H1 (cell line): ENCODE measurements around the gene OR2T34. TPM values are rescaled to one million over a fixed set of nuclear protein-coding genes. Genes with fewer than 3 reads are reported as not detected.

Source experiments
- CTCF ChIA-PET: fragments of 300-600 bp; sonication (Branson Sonifier 250); formaldehyde crosslinking; loops from one replicate; lab custom pipeline; 2021; ENCODE audit not compliant: partially characterized antibody; lab: Charles Lee
- POLR2A ChIA-PET: fragments of 300-600 bp; sonication (Branson Sonifier 250); formaldehyde crosslinking; loops from one replicate; lab custom pipeline; 2021; ENCODE audit warnings: inconsistent platforms; ENCODE audit not compliant: partially characterized antibody; lab: Charles Lee
- DNase-seq, 2 experiments: peaks; one replicate each; pipeline versions ENCODE4 v3.0.0 to v3.0.0-alpha.2; 2010 to 2022; ENCODE audit warnings: low spot score in 2 of 2, low read depth in 1 of 2, mixed read lengths in 1 of 2
- FAIRE-seq: peaks from 2 replicates; lab custom pipeline; 2011; peaks lifted over from hg19 to GRCh38; lab: Jason Lieb, UNC
- H2AFZ ChIP-seq: 2 replicates; pipeline ENCODE4 v1.8.1; 2012; ENCODE audit warnings: low read length, inconsistent platforms
- H2AK5ac ChIP-seq: 2 replicates; pipeline ENCODE4 v1.6.1; 2013; ENCODE audit warnings: low read depth, low read length
- H2BK120ac ChIP-seq: replicated peaks from 2 replicates; pipeline ENCODE3; 2013; ENCODE audit warnings: low read depth, low read length, inconsistent platforms
- H2BK12ac ChIP-seq: 2 replicates; pipeline ENCODE4 v1.6.1; 2013; ENCODE audit warnings: low read depth, low read length
- H2BK15ac ChIP-seq: 2 replicates; pipeline ENCODE4 v1.6.1; 2013; ENCODE audit warnings: low read length
- H2BK20ac ChIP-seq: 2 replicates; pipeline ENCODE4 v1.6.1; 2013; ENCODE audit warnings: low read length
- H2BK5ac ChIP-seq: 2 replicates; pipeline ENCODE4 v1.6.1; 2013; ENCODE audit warnings: low read depth, low read length
- H3K14ac ChIP-seq: 2 replicates; pipeline ENCODE4 v1.6.1; 2013; ENCODE audit warnings: inconsistent platforms; ENCODE audit not compliant: insufficient read length
- H3K18ac ChIP-seq: 2 replicates; pipeline ENCODE4 v1.6.1; 2013; ENCODE audit warnings: low read length; ENCODE audit errors: extremely low read depth
- H3K23ac ChIP-seq: 2 replicates; pipeline ENCODE4 v1.6.1; 2013; ENCODE audit warnings: inconsistent platforms; ENCODE audit not compliant: insufficient read length
- H3K23me2 ChIP-seq: 2 replicates; pipeline ENCODE4 v1.6.1; 2013; ENCODE audit warnings: low read depth, low read length
- H3K27ac ChIP-seq: 2 replicates; pipeline ENCODE4 v1.6.1; 2011; ENCODE audit warnings: low read depth, low read length, inconsistent platforms
- H3K27me3 ChIP-seq, 4 experiments: replicated peaks in 1 of 4; 1 replicate in 1 of 4; 2 replicates in 3 of 4; pipeline versions ENCODE4 v1.6.1 to v1.8.1; 2011 to 2013; ENCODE audit warnings: low read length in 3 of 4, mild to moderate bottlenecking in 3 of 4, inconsistent platforms in 2 of 4, mixed read lengths in 2 of 4, moderate library complexity in 1 of 4; ENCODE audit not compliant: control insufficient read depth in 3 of 4, insufficient read depth in 3 of 4; ENCODE audit errors: extremely low read depth in 1 of 4
- H3K36me3 ChIP-seq, 4 experiments: 2 replicates each; pipeline versions ENCODE4 v1.6.1 to v1.8.1; 2011 to 2013; ENCODE audit warnings: mild to moderate bottlenecking in 4 of 4, low read length in 3 of 4, moderate library complexity in 2 of 4, control low read depth in 1 of 4, inconsistent platforms in 1 of 4; ENCODE audit not compliant: insufficient read depth in 4 of 4, control insufficient read depth in 2 of 4
- H3K4ac ChIP-seq: replicated peaks from 2 replicates; pipeline ENCODE3; 2013; ENCODE audit warnings: low read length, low read depth, mixed read lengths, inconsistent platforms; ENCODE audit not compliant: insufficient read length
- H3K4me1 ChIP-seq, 4 experiments: replicated peaks in 1 of 4; 1 replicate in 1 of 4; 2 replicates in 3 of 4; pipeline versions ENCODE4 v1.6.1 to v1.8.1; 2011 to 2013; ENCODE audit warnings: low read length in 3 of 4, inconsistent platforms in 2 of 4, mixed read lengths in 1 of 4; ENCODE audit not compliant: insufficient read depth in 4 of 4, control insufficient read depth in 3 of 4
- H3K4me2 ChIP-seq, 2 experiments: 2 replicates each; pipeline versions ENCODE4 v1.6.1 to v1.8.1; 2011 to 2013; ENCODE audit warnings: low read depth in 2 of 2, low read length in 2 of 2, control low read depth in 1 of 2, inconsistent platforms in 1 of 2, mild to moderate bottlenecking in 1 of 2; ENCODE audit not compliant: insufficient read depth in 1 of 2
- H3K4me3 ChIP-seq, 4 experiments: fragments of 200-600, 300-600 bp in 1 of 4; sonication (generic), shearing (Covaris generic), sonication (Bioruptor Twin) in 1 of 4; 2 replicates each; pipeline versions ENCODE4 v1.5.1 to v1.8.1; 2011 to 2016; ENCODE audit warnings: low read length in 4 of 4, low read depth in 3 of 4, control low read depth in 2 of 4, inconsistent platforms in 2 of 4, mild to moderate bottlenecking in 2 of 4, mixed read lengths in 1 of 4, moderate library complexity in 1 of 4; ENCODE audit not compliant: insufficient read depth in 2 of 4; ENCODE audit errors: extremely low read depth in 1 of 4
- H3K56ac ChIP-seq: replicated peaks from 2 replicates; pipeline ENCODE3; 2013; ENCODE audit warnings: low read depth, mild to moderate bottlenecking, mixed read lengths, low read length, inconsistent platforms; ENCODE audit not compliant: insufficient read length
- H3K79me1 ChIP-seq: 2 replicates; pipeline ENCODE4 v1.6.1; 2013; ENCODE audit warnings: low read depth, low read length, control low read depth
- H3K79me2 ChIP-seq, 2 experiments: 2 replicates each; pipeline versions ENCODE4 v1.6.1 to v1.8.1; 2012 to 2013; ENCODE audit warnings: low read length in 2 of 2, mild to moderate bottlenecking in 2 of 2, inconsistent platforms in 1 of 2; ENCODE audit not compliant: insufficient read depth in 2 of 2, control insufficient read depth in 1 of 2
- H3K9ac ChIP-seq, 4 experiments: replicated peaks in 1 of 4; 1 replicate in 1 of 4; 2 replicates in 3 of 4; pipeline versions ENCODE4 v1.6.1 to v1.8.1; 2011 to 2013; ENCODE audit warnings: low read depth in 3 of 4, low read length in 3 of 4, control low read depth in 2 of 4, mild to moderate bottlenecking in 2 of 4, moderate library complexity in 2 of 4, inconsistent platforms in 1 of 4; ENCODE audit errors: extremely low read depth in 1 of 4
- H3K9me3 ChIP-seq, 2 experiments: 2 replicates each; pipeline versions ENCODE4 v1.6.1 to v1.8.1; 2012 to 2013; ENCODE audit warnings: mild to moderate bottlenecking in 2 of 2, moderate library complexity in 2 of 2, control low read depth in 1 of 2, inconsistent platforms in 1 of 2, low read depth in 1 of 2, low read length in 1 of 2, mixed read lengths in 1 of 2; ENCODE audit not compliant: insufficient read depth in 2 of 2
- H4K20me1 ChIP-seq, 2 experiments: replicated peaks in 1 of 2; 2 replicates each; pipeline versions ENCODE3 to v1.8.1; 2011 to 2013; ENCODE audit warnings: inconsistent platforms in 2 of 2, low read length in 2 of 2, mild to moderate bottlenecking in 1 of 2; ENCODE audit not compliant: insufficient read depth in 2 of 2, control insufficient read depth in 1 of 2
- H4K5ac ChIP-seq: 2 replicates; pipeline ENCODE4 v1.6.1; 2013; ENCODE audit warnings: low read length, low read depth, mixed read lengths, inconsistent platforms; ENCODE audit not compliant: insufficient read length
- H4K8ac ChIP-seq: 2 replicates; pipeline ENCODE4 v1.8.0; 2013; ENCODE audit warnings: mild to moderate bottlenecking, moderate library complexity, low read length, inconsistent platforms; ENCODE audit not compliant: insufficient read depth; ENCODE audit errors: extremely low read depth
- H4K91ac ChIP-seq: replicated peaks from 2 replicates; pipeline ENCODE3; 2013; ENCODE audit warnings: low read length, mixed read lengths, inconsistent platforms; ENCODE audit not compliant: insufficient read length
- BACH1 ChIP-seq: IDR thresholded peaks from 2 replicates; pipeline ENCODE4 v1.6.1; 2012; ENCODE audit warnings: low read length, improper control_type of control experiment
- BRCA1 ChIP-seq: IDR thresholded peaks from 2 replicates; pipeline ENCODE4 v1.6.1; 2012; ENCODE audit warnings: low read depth, low read length, improper control_type of control experiment
- EGR1 ChIP-seq: IDR thresholded peaks from 2 replicates; pipeline ENCODE4 v1.6.1; 2011; ENCODE audit warnings: low read depth, low read length, borderline replicate concordance
- KDM5A ChIP-seq: fragments of 200-600 bp; IDR thresholded peaks from 2 replicates; pipeline ENCODE4 v1.7.1; 2012; ENCODE audit warnings: mild to moderate bottlenecking, low read length, inconsistent platforms, mixed read lengths
- NANOG ChIP-seq: IDR thresholded peaks from 2 replicates; pipeline ENCODE4 v1.6.1; 2011; ENCODE audit warnings: low read length, low read depth, mild to moderate bottlenecking, inconsistent platforms; ENCODE audit not compliant: insufficient read depth, poor library complexity, severe bottlenecking
- POLR2A ChIP-seq, 2 experiments: IDR thresholded peaks; 1 replicate in 1 of 2; 2 replicates in 1 of 2; pipeline ENCODE4 v1.6.1; 2011; ENCODE audit warnings: low read depth in 2 of 2, low read length in 2 of 2, mild to moderate bottlenecking in 2 of 2; ENCODE audit errors: control extremely low read depth in 1 of 2
- RBBP5 ChIP-seq: IDR thresholded peaks from 2 replicates; pipeline ENCODE4 v1.7.1; 2012; ENCODE audit warnings: low read depth, mild to moderate bottlenecking, inconsistent platforms, low read length, moderate library complexity, borderline replicate concordance
- RXRA ChIP-seq: IDR thresholded peaks from 2 replicates; pipeline ENCODE4 v1.6.1; 2011; ENCODE audit warnings: low read depth, mild to moderate bottlenecking, low read length, moderate library complexity; ENCODE audit not compliant: insufficient read depth
- SIRT6 ChIP-seq: IDR thresholded peaks from one replicate; pipeline ENCODE4 v1.7.1; 2012; ENCODE audit warnings: low read length, inconsistent platforms
- SIX5 ChIP-seq: IDR thresholded peaks from 2 replicates; pipeline ENCODE4 v1.6.1; 2011; ENCODE audit warnings: mild to moderate bottlenecking, low read depth, low read length
- SP4 ChIP-seq: IDR thresholded peaks from 2 replicates; pipeline ENCODE4 v1.6.1; 2012; ENCODE audit warnings: low read length, inconsistent platforms
- SRF ChIP-seq: IDR thresholded peaks from 2 replicates; pipeline ENCODE4 v1.6.1; 2011; ENCODE audit warnings: mild to moderate bottlenecking, low read depth, low read length, moderate library complexity
- WGBS, 2 experiments: shearing (Covaris generic) in 1 of 2; methylation state at CpG; one replicate each; pipeline versions ENCODE4 v1.1.6 to v1.1.7; 2013 to 2015; ENCODE audit warnings: low lambda C conversion rate in 2 of 2, mixed read lengths in 2 of 2, inconsistent platforms in 1 of 2, low coverage in 1 of 2, missing lambda C conversion rate in 1 of 2; ENCODE audit not compliant: insufficient replicate concordance in 2 of 2, insufficient coverage in 1 of 2, insufficient read length in 1 of 2; ENCODE audit errors: extremely low coverage in 1 of 2, missing lambda C conversion rate in 1 of 2; 5-methylcytosine and 5-hydroxymethylcytosine counted together
- polyA plus RNA-seq, 7 experiments: library from polyadenylated mRNA; depleted of rRNA in 3 of 7; stranded (reverse) in 5 of 7; unstranded in 2 of 7; fragments of >200 nt in 5 of 7; fragments of 200-250 nt in 2 of 7; gene quantifications; 1 replicate in 5 of 7; 2 replicates in 1 of 7; 4 replicates in 1 of 7; pipeline versions ENCODE4 v1.2.1 to v1.2.3, GENCODE V29; 2011 to 2013; ENCODE audit warnings: missing spikeins in 2 of 7, mixed read lengths in 2 of 7
- total RNA-seq: library from RNA; stranded (reverse); fragmentation: NEBNext Ultra II Directional; extraction: Animal tissue kit (Norgen Biotek cat#: 25700); gene quantifications from 2 replicates; pipeline ENCODE4 v1.2.1, GENCODE V29; 2021
- TF ChIP-seq, protein P1 (sequence below): IDR thresholded peaks from 2 replicates; pipeline ENCODE4 v1.6.1; 2011; ENCODE audit warnings: low read length, improper control_type of control experiment

OR2T34 gene
- total and polyA plus RNA-seq, 2 of the 8 experiments (the other 6 are each of a cell fraction or from before 2014, with no cell fraction given), result not detected

DNA sequence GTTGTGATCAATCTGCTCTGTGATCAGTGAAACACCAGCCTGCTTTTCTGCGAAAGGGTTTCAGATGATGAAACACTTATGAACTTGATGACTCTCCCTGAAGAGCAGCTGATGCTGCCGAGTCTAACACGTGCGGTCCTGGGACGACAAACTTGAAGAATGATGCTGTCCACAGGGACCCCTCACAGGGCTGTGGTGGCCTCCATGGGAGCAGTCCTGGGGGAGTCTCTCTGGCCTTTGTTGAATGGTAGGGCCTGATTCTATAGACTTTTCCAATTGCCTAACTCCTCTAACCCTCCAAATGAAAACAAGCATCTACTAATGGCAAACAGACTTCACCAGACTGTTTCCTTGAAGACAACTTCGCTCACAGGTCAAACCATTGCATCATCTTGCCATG is 23.0 kb upstream of the OR2T34 start, which contains the start of gene OR2T10:
Gene OR2T10, minus strand, starts transcription at position 112 of the 400 bp plus-strand sequence. CDS start 3,932 bp downstream, outside the sequence.
- FAIRE-seq (no peak), DNase-seq (no peak)
- Histone ChIP-seq H3K79me1 (no peaks in the 10 kb centered on the region), H3K4me3 (no peak within 1 kb of the TSS), H2BK5ac (no peak within 1 kb of the TSS), H4K5ac (no peak within 1 kb of the TSS), H3K23ac (no peak within 1 kb of the TSS), H2BK120ac (no peak within 1 kb of the TSS), H3K79me2 (no peaks in the 10 kb centered on the region), H3K27ac (no peak within 1 kb of the TSS), H2AK5ac (no peak within 1 kb of the TSS), H3K4ac (no peak within 1 kb of the TSS), H2BK12ac (no peak within 1 kb of the TSS), H3K4me1 (no peaks in the 10 kb centered on the region), H3K9ac (no peak within 1 kb of the TSS), H3K27me3 (no peaks in the 10 kb centered on the region), H3K36me3 (no peaks in the 10 kb centered on the region), H4K8ac (no peak within 1 kb of the TSS), H4K20me1 (no peaks in the 10 kb centered on the region), H2AFZ (no peak within 1 kb of the TSS), H3K9me3 (peaks cover 53 to 68% of the 10 kb centered on the region in 2 experiments), H3K23me2 (no peaks in the 10 kb centered on the region), H2BK20ac (no peak within 1 kb of the TSS), H3K56ac (no peak within 1 kb of the TSS), H2BK15ac (no peak within 1 kb of the TSS), H3K18ac (no peak within 1 kb of the TSS), H3K4me2 (no peak within 1 kb of the TSS), H3K14ac (no peak within 1 kb of the TSS), H4K91ac (no peak within 1 kb of the TSS)
- TF ChIP-seq EGR1 (no peak), BRCA1 (no peak), SP4 (no peak), RXRA (no peak), RBBP5 (no peak), SRF (no peak), SIRT6 (no peak), BACH1 (no peak), KDM5A (no peak), NANOG (no peak), SIX5 (no peak), POLR2A (IDR thresholded peaks at IDR 0.05; ENCODE audit: control extremely low read depth in 1 of 2, low read depth in 2 of 2, low read length in 2 of 2) (no peak)
- TF ChIP-seq, protein P1, sequence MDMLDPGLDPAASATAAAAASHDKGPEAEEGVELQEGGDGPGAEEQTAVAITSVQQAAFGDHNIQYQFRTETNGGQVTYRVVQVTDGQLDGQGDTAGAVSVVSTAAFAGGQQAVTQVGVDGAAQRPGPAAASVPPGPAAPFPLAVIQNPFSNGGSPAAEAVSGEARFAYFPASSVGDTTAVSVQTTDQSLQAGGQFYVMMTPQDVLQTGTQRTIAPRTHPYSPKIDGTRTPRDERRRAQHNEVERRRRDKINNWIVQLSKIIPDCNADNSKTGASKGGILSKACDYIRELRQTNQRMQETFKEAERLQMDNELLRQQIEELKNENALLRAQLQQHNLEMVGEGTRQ, result no peak
- 80% methylated on average over 6 of the region's 6 CpGs; no CpG with 5 or more reads in 1 of the 2 experiments for WGBS, 2 experiments
- ChIA-PET POLR2A (no interaction called here), CTCF (no interaction called here)
